ENCODE measurements around the gene RHAG. TPM values are rescaled to one million over a fixed set of nuclear protein-coding genes. Genes with fewer than 3 reads are reported as not detected.
A peak's percentile ranks its signal among the peaks of the same experiment; 100 is the strongest.

The RHAG gene
- total RNA-seq, 1 experiment from 2014 or later = 0.57 TPM

DNA sequence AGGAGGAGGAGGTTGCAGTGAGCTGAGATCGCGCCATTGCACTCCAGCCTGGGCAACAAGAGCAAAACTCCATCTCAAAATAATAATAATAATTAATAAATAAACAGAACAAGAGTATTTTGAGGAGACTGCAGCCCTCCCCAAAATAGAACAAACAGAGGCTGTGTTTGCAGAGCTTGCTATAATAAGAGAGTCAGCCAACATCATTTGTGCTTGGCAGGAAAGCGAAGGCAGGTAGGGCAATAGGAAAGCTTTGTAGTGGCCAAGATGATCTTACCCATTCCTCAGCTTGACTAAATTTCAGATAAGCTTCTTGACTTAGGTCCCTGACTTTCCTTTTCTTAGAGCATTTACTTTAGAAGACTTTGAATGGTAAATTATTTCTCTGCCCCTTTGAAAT lies 79.5 kb downstream of the RHAG start:
- Histone ChIP-seq H3K36me3 (ENCODE audit: control insufficient read depth in 1 of 2, insufficient read depth in 2 of 2, low read length in 2 of 2) (peaks cover 0 to 2% of the 10 kb centered on the region in 2 experiments; a peak in 1 of 4 replicates), H2AFZ (ENCODE audit: low read depth, low read length, poor library complexity, severe bottlenecking) (no peak overlapping the region), H3K9ac (ENCODE audit: low read length) (no peak overlapping the region), H3K4me3 (replicated peaks in 1 of 2; ENCODE audit: low read depth in 1 of 2, low read length in 2 of 2) (no peak overlapping the region), H3K4me1 (ENCODE audit: control insufficient read depth in 1 of 2, insufficient read depth in 2 of 2, low read length in 2 of 2) (peaks cover 46 to 55% of the 10 kb centered on the region in 2 experiments), H3K79me2 (ENCODE audit: insufficient read depth, low read length) (peaks cover 14% of the 10 kb centered on the region), H3K27me3 (ENCODE audit: insufficient read depth, low read length) (no peaks in the 10 kb centered on the region), H3K27ac (ENCODE audit: low read depth, low read length) (0 out of 2 replicates have a peak overlapping the region, but pooled peaks have one; percentile 3), H3K4me2 (ENCODE audit: low read length) (no peak overlapping the region), H4K20me1 (ENCODE audit: insufficient read depth) (no peaks in the 10 kb centered on the region), H3K9me3 (ENCODE audit: control insufficient read depth in 1 of 2, insufficient read depth in 1 of 2, low read depth in 1 of 2, low read length in 2 of 2) (no peaks in the 10 kb centered on the region), H3K9me2 (ENCODE audit: insufficient read depth) (no peaks in the 10 kb centered on the region)
- RAD21 ChIA-PET (ENCODE audit: low non-redundant PET in 1 of 2, low total read pairs in 2 of 2, uncharacterized antibody in 2 of 2, unreplicated experiment in 2 of 2) = no interaction called here
- DNase-seq (ENCODE audit: low read depth, low spot score) (no peak), ATAC-seq (no peak)
- BruUV-seq (replicated peaks) = no TSS peak
- intact Hi-C loops (cut with micrococcal nuclease) = no loop called here
- POLR2A ChIA-PET = interaction anchor here (0.7 kb wide), 1 partner anchor 15 kb away, joined by 3 read pairs; no protein-coding TSS in a partner anchor
- no peak for TF ChIP-seq POLR2A (IDR thresholded peaks at IDR 0.05; ENCODE audit: borderline replicate concordance, extremely low read depth, insufficient read depth, insufficient read length)
- no peak for TF ChIP-seq ZFX (IDR thresholded peaks at IDR 0.05)
- TF ChIP-seq, protein P1, sequence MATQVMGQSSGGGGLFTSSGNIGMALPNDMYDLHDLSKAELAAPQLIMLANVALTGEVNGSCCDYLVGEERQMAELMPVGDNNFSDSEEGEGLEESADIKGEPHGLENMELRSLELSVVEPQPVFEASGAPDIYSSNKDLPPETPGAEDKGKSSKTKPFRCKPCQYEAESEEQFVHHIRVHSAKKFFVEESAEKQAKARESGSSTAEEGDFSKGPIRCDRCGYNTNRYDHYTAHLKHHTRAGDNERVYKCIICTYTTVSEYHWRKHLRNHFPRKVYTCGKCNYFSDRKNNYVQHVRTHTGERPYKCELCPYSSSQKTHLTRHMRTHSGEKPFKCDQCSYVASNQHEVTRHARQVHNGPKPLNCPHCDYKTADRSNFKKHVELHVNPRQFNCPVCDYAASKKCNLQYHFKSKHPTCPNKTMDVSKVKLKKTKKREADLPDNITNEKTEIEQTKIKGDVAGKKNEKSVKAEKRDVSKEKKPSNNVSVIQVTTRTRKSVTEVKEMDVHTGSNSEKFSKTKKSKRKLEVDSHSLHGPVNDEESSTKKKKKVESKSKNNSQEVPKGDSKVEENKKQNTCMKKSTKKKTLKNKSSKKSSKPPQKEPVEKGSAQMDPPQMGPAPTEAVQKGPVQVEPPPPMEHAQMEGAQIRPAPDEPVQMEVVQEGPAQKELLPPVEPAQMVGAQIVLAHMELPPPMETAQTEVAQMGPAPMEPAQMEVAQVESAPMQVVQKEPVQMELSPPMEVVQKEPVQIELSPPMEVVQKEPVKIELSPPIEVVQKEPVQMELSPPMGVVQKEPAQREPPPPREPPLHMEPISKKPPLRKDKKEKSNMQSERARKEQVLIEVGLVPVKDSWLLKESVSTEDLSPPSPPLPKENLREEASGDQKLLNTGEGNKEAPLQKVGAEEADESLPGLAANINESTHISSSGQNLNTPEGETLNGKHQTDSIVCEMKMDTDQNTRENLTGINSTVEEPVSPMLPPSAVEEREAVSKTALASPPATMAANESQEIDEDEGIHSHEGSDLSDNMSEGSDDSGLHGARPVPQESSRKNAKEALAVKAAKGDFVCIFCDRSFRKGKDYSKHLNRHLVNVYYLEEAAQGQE (IDR thresholded peaks at IDR 0.05; ENCODE audit: low read depth) = no peak
- no peak for TF ChIP-seq EGR1 (IDR thresholded peaks at IDR 0.05; ENCODE audit: low read depth)
- no peak for TF ChIP-seq ZNF274 (IDR thresholded peaks at IDR 0.05; ENCODE audit: low read depth, low read length)
- no peak for TF ChIP-seq SIN3A (IDR thresholded peaks at IDR 0.05; ENCODE audit: low read depth)
- CTCF ChIA-PET = interaction anchor here (0.9 kb wide), 1 partner anchor 25 kb away, joined by 4 read pairs; no protein-coding TSS in a partner anchor

DNA sequence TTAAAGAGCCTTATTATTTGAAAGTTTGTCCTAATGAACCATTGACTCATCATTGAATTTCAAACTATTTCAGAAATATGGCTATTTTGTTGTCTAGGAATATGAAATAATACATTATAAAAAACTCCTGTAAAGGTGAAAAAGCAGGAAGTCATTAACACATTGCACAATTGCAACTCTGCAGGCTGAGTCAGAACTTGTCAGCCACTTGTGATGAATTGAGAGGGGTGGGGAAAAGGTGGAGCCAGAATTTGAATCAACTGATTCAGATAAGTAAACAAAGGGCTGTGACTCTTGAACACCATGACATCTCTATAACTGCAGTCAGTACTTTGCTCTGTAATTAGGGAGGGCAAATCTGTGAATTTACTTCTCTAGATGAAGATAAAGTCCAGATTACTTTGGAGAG lies 80.2 kb downstream of the RHAG start:
- Histone ChIP-seq H3K27me3 (ENCODE audit: insufficient read depth, low read length) (no peaks in the 10 kb centered on the region), H3K9ac (ENCODE audit: low read length) (peak overlapping the region; percentile 33), H3K27ac (ENCODE audit: low read depth, low read length) (peak overlapping the region; percentile 40), H3K9me2 (ENCODE audit: insufficient read depth) (no peaks in the 10 kb centered on the region), H4K20me1 (ENCODE audit: insufficient read depth) (no peaks in the 10 kb centered on the region), H3K4me2 (ENCODE audit: low read length) (peak overlapping the region; percentile 67), H3K36me3 (ENCODE audit: control insufficient read depth in 1 of 2, insufficient read depth in 2 of 2, low read length in 2 of 2) (peaks cover 0 to 2% of the 10 kb centered on the region in 2 experiments; a peak in 1 of 4 replicates), H3K79me2 (ENCODE audit: insufficient read depth, low read length) (peaks cover 21% of the 10 kb centered on the region), H3K4me3 (replicated peaks in 1 of 2; ENCODE audit: low read depth in 1 of 2, low read length in 2 of 2) (peak overlapping the region in 1 of 2 experiments; percentile 5; a peak in 1 of 4 replicates), H2AFZ (ENCODE audit: low read depth, low read length, poor library complexity, severe bottlenecking) (no peak overlapping the region), H3K9me3 (ENCODE audit: control insufficient read depth in 1 of 2, insufficient read depth in 1 of 2, low read depth in 1 of 2, low read length in 2 of 2) (no peaks in the 10 kb centered on the region), H3K4me1 (ENCODE audit: control insufficient read depth in 1 of 2, insufficient read depth in 2 of 2, low read length in 2 of 2) (peaks cover 52 to 62% of the 10 kb centered on the region in 2 experiments)
- CTCF ChIA-PET = no interaction called here
- no TSS peak for BruUV-seq (replicated peaks)
- intact Hi-C loops (cut with micrococcal nuclease) = no loop called here
- ATAC-seq (peak; percentile 76), DNase-seq (ENCODE audit: low read depth, low spot score) (peak; percentile 86)
- POLR2A ChIA-PET = no interaction called here
- RAD21 ChIA-PET (ENCODE audit: low non-redundant PET in 1 of 2, low total read pairs in 2 of 2, uncharacterized antibody in 2 of 2, unreplicated experiment in 2 of 2) = no interaction called here
- TF ChIP-seq SRF (IDR thresholded peaks at IDR 0.05; ENCODE audit: low read depth) (peak; percentile 62), TCF7L2 (IDR thresholded peaks at IDR 0.05; ENCODE audit: borderline replicate concordance, extremely low read depth, insufficient read depth, insufficient read length) (no peak), ZNF274 (IDR thresholded peaks at IDR 0.05; ENCODE audit: low read depth, low read length) (no peak), EZH2 (IDR thresholded peaks at IDR 0.05) (no peak), POLR2AphosphoS5 (IDR thresholded peaks at IDR 0.05; ENCODE audit: low read depth, low read length) (peak; percentile 61), EGR1 (IDR thresholded peaks at IDR 0.05; ENCODE audit: low read depth) (no peak), RAD21 (IDR thresholded peaks at IDR 0.05; ENCODE audit: low read depth) (no peak), ZFX (IDR thresholded peaks at IDR 0.05) (no peak), CBX3 (IDR thresholded peaks at IDR 0.05; ENCODE audit: low read depth) (peak; percentile 63), SP1 (IDR thresholded peaks at IDR 0.05; ENCODE audit: low read depth) (peak; percentile 89)
- TF ChIP-seq, protein P2, sequence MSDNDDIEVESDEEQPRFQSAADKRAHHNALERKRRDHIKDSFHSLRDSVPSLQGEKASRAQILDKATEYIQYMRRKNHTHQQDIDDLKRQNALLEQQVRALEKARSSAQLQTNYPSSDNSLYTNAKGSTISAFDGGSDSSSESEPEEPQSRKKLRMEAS (IDR thresholded peaks at IDR 0.05) = no peak
- TF ChIP-seq, protein P3, sequence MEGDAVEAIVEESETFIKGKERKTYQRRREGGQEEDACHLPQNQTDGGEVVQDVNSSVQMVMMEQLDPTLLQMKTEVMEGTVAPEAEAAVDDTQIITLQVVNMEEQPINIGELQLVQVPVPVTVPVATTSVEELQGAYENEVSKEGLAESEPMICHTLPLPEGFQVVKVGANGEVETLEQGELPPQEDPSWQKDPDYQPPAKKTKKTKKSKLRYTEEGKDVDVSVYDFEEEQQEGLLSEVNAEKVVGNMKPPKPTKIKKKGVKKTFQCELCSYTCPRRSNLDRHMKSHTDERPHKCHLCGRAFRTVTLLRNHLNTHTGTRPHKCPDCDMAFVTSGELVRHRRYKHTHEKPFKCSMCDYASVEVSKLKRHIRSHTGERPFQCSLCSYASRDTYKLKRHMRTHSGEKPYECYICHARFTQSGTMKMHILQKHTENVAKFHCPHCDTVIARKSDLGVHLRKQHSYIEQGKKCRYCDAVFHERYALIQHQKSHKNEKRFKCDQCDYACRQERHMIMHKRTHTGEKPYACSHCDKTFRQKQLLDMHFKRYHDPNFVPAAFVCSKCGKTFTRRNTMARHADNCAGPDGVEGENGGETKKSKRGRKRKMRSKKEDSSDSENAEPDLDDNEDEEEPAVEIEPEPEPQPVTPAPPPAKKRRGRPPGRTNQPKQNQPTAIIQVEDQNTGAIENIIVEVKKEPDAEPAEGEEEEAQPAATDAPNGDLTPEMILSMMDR (IDR thresholded peaks at IDR 0.05 in 2 of 3, conservative IDR thresholded peaks at IDR 0.05 in 1 of 3; ENCODE audit: borderline replicate concordance in 1 of 3, insufficient read depth in 1 of 3, low read depth in 2 of 3, low read length in 2 of 3) = no peak
- TF ChIP-seq, protein P4, sequence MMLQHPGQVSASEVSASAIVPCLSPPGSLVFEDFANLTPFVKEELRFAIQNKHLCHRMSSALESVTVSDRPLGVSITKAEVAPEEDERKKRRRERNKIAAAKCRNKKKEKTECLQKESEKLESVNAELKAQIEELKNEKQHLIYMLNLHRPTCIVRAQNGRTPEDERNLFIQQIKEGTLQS (IDR thresholded peaks at IDR 0.05) = no peak; the same call in 1 of the 2 replicates
